ENCODE results near the gene PCDHA9. TPM values are rescaled to one million over a fixed set of nuclear protein-coding genes. Genes with fewer than 3 reads are reported as not detected.

PCDHA9 gene
- total RNA-seq, 2 donors from 2014 or later: 0.04 TPM; not detected in 1

- peak in 1 of 2 donors; percentile 51 for TF ChIP-seq CTCF (IDR thresholded peaks at IDR 0.05)
- peak within 1 kb of the TSS in 1 of 2 donors; percentile 32 for H3K4me3 ChIP-seq
- H3K36me3 ChIP-seq: no peaks in the 10 kb centered on the region
- H3K27ac ChIP-seq: no peak within 1 kb of the TSS
- no peak for DNase-seq (ENCODE audit: low spot score)
- no peaks in the 10 kb centered on the region for H3K27me3 ChIP-seq
- H3K4me1 ChIP-seq: no peaks in the 10 kb centered on the region
- peaks cover 0 to 49% of the 10 kb centered on the region in 2 donors for H3K9me3 ChIP-seq
Measured at GRCh38 chr5:140881889-140882590, 33.9 kb downstream of the PCDHA9 start, which contains the start of gene PCDHA13. PCDHA13 (plus strand) TSS chr5:140882124; CDS start chr5:140882269, 145 bp downstream.

GRCh38 chr5:140882591-140882899 is 34.4 kb downstream of the PCDHA9 start:
- Histone ChIP-seq H3K36me3 (no peaks in the 10 kb centered on the region), H3K27me3 (no peaks in the 10 kb centered on the region), H3K4me1 (no peaks in the 10 kb centered on the region), H3K9me3 (peaks cover 0 to 44% of the 10 kb centered on the region in 2 donors), H3K4me3 (peak overlapping the region in 1 of 2 donors; percentile 32), H3K27ac (no peak overlapping the region)
- TF ChIP-seq CTCF (IDR thresholded peaks at IDR 0.05): no peak
- no peak for DNase-seq (ENCODE audit: low spot score)

GRCh38 chr5:140883373-140883772 is 35.2 kb downstream of the PCDHA9 start:
- no peak for DNase-seq (ENCODE audit: low spot score)
- no peak for TF ChIP-seq CTCF (IDR thresholded peaks at IDR 0.05)
- Histone ChIP-seq H3K36me3 (no peaks in the 10 kb centered on the region), H3K27ac (no peak overlapping the region), H3K4me3 (no peak overlapping the region), H3K27me3 (no peaks in the 10 kb centered on the region), H3K9me3 (peaks cover 0 to 42% of the 10 kb centered on the region in 2 donors), H3K4me1 (no peaks in the 10 kb centered on the region)

GRCh38 chr5:140883927-140884697 is 35.9 kb downstream of the PCDHA9 start:
- TF ChIP-seq CTCF (IDR thresholded peaks at IDR 0.05): no peak
- Histone ChIP-seq H3K27ac (no peak overlapping the region), H3K4me1 (no peaks in the 10 kb centered on the region), H3K27me3 (no peaks in the 10 kb centered on the region), H3K9me3 (peaks cover 0 to 42% of the 10 kb centered on the region in 2 donors), H3K4me3 (no peak overlapping the region), H3K36me3 (no peaks in the 10 kb centered on the region)
- DNase-seq (ENCODE audit: low spot score): no peak

Other genes with a start within 250 kb of the PCDHA9 start
- gene CD14, start 215.2 kb upstream of the PCDHA9 start, total RNA-seq: 10 to 100 TPM; 25.0 to 74.1 TPM
- gene TMCO6, start 208.9 kb upstream of the PCDHA9 start, total RNA-seq: 10 to 100 TPM; 10.6 to 26.0 TPM
- gene NDUFA2, start 200.8 kb upstream of the PCDHA9 start, total RNA-seq: 10 to 100 TPM; 79.1 to 81.5 TPM
- gene IK, start 200.6 kb upstream of the PCDHA9 start, total RNA-seq: 100 to 1,000 TPM in 1 of 2 donors, 10 to 100 TPM in 1; 75.1 to 106 TPM
- gene WDR55, start 183.5 kb upstream of the PCDHA9 start, total RNA-seq: 10 to 100 TPM in 1 of 2 donors, 1 to 10 TPM in 1; 8.3 to 12.4 TPM
- gene DND1, start 174.8 kb upstream of the PCDHA9 start, total RNA-seq: under 1 TPM in 1 of 2 donors, not detected in 1; 0.51 TPM
- 10 to 100 TPM; 33.9 to 45.6 TPM for gene HARS1, start 157.0 kb upstream of the PCDHA9 start, total RNA-seq
- 10 to 100 TPM; 14.5 to 16.2 TPM for gene HARS2, start 156.9 kb upstream of the PCDHA9 start, total RNA-seq
- 10 to 100 TPM; 21.2 to 33.7 TPM for gene ZMAT2, start 147.9 kb upstream of the PCDHA9 start, total RNA-seq
- gene PCDHA1, start 62.2 kb upstream of the PCDHA9 start, total RNA-seq: not detected
- gene PCDHA2, start 53.5 kb upstream of the PCDHA9 start, total RNA-seq: under 1 TPM; 0.07 to 0.20 TPM
- under 1 TPM; 0.43 to 0.48 TPM for gene PCDHA3, start 47.3 kb upstream of the PCDHA9 start, total RNA-seq
- under 1 TPM; 0.43 to 0.63 TPM for gene PCDHA4, start 41.3 kb upstream of the PCDHA9 start, total RNA-seq
- gene PCDHA5, start 26.8 kb upstream of the PCDHA9 start, total RNA-seq: under 1 TPM in 1 of 2 donors, not detected in 1; 0.16 TPM
- under 1 TPM; 0.20 to 0.82 TPM for gene PCDHA6, start 20.4 kb upstream of the PCDHA9 start, total RNA-seq
- gene PCDHA7, start 14.1 kb upstream of the PCDHA9 start, total RNA-seq: under 1 TPM in 1 of 2 donors, not detected in 1; 0.07 TPM
- not detected for gene PCDHA8, start 7.2 kb upstream of the PCDHA9 start, total RNA-seq
- under 1 TPM; 0.52 to 0.55 TPM for gene PCDHA10, start 7.5 kb downstream of the PCDHA9 start, total RNA-seq
- gene PCDHA11, start 20.6 kb downstream of the PCDHA9 start, total RNA-seq: under 1 TPM; 0.12 to 0.96 TPM
- under 1 TPM; 0.59 to 0.67 TPM for gene PCDHA12, start 26.9 kb downstream of the PCDHA9 start, total RNA-seq
- gene PCDHA13, start 33.7 kb downstream of the PCDHA9 start, total RNA-seq: under 1 TPM; 0.15 to 0.39 TPM
- gene PCDHAC1, start 77.9 kb downstream of the PCDHA9 start, total RNA-seq: under 1 TPM; 0.26 to 0.51 TPM
- gene PCDHAC2, start 118.1 kb downstream of the PCDHA9 start, total RNA-seq: 1 to 10 TPM; 3.7 to 4.1 TPM
- gene PCDHB1, start 203.0 kb downstream of the PCDHA9 start, total RNA-seq: not detected
- 1 to 10 TPM; 1.8 to 2.2 TPM for gene PCDHB2, start 246.2 kb downstream of the PCDHA9 start, total RNA-seq